DMS 273 (cell line): Measurements from ENCODE around the gene PSTPIP1.

Experiments used
- DNase-seq: peaks from one replicate; lab custom pipeline; 2025; ENCODE audit not compliant: unreplicated experiment; lab: John Stamatoyannopoulos, UW

PSTPIP1 gene

GRCh38 chr15:77042245-77042919 is 47.5 kb downstream of the PSTPIP1 start:
- no peak for DNase-seq

DNA sequence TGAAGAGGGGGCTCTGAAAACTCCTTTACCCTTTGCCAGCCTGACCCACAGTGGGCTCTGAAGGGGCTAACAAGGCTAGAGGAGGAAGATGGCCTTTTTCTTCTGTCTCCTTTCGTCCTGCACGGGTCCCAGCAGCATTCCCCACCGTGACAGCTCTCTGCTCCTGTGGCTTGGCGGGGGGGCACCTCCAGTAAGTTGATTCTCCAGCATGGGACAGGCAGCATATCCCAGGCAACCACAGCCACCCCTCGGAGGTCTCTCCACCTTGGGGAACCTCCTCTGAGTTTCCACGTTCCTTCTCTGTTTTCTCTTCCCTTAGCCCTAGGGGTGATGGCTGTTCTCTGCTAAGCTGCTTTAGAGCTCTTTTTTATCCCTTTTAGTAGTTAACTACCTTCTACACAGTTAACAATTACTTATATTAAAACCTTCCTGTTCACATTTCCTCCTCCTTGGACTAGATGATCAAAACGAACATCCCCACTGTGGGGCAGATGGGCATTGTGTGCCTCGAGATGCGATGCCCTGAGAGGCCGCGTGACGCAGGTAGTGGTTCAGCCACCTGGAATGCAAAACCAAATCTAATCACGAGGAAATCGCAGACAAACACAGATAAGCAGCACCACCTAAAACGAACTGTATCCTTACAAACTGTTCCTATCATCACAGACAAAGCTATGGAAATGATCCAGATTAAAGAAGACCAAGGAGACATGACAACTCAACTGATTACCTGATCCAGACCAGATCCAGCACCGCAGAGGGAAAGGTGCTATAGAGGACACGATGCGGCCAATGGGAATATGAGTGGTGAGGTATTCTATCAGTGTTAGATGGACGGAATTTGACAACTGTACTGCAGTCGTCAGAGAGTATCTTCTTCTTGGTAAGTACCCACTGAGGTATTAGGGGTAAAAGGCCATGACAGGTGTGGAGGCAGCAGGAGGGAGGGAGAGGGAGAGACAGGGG is 48.3 kb downstream of the PSTPIP1 start:
- no peak for DNase-seq

- DNase-seq = no peak
Measured at GRCh38 chr15:77044228-77045042, 49.5 kb downstream of the PSTPIP1 start.

GRCh38 chr15:77045985-77046384 is 51.1 kb downstream of the PSTPIP1 start:
- DNase-seq = no peak

GRCh38 chr15:77046704-77047412 is 51.9 kb downstream of the PSTPIP1 start:
- no peak for DNase-seq

GRCh38 chr15:77048135-77048876 is 53.4 kb downstream of the PSTPIP1 start:
- DNase-seq = no peak

DNA sequence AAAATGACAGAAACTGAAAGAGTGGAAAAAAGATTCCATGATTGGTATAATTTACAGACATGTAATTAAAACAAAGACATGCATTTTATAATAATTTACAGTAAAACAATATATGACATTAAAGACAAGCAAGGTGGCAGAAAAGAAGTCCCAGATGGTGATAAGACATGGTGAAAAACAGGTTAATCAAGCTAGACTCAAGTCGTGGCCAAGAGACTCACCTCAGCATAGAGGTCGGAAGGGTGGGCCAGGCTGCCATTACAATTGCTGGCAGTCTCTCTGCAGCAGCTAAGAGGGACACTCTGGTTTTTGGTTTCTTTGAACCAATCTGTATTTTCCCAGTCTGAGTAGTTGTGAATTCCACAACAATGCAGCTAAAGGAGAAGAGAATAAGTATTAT is 57.6 kb downstream of the PSTPIP1 start:
- DNase-seq = no peak

- DNase-seq = no peak
Measured at GRCh38 chr15:77053709-77054108, 58.8 kb downstream of the PSTPIP1 start.

- DNase-seq = no peak
Measured at GRCh38 chr15:77057072-77057471, 62.1 kb downstream of the PSTPIP1 start.

DNA sequence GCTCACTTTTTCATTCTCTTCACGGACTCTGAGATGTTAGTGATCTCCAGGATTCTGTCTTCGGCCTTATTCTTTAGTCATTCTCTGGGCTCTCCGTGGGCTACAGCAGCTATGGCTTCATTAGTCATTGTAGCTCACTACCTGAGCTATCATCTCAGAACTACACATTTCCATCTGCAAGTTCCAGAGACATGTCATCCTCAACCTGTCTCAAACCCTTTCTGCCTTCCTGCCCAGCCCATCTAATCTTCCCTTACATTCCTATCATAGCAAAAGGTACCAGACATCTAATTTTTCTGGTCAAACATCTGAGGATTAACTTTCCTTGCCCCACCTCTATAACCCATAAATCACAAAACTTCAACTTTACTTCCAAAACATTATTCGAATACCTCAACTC is 62.8 kb downstream of the PSTPIP1 start:
- DNase-seq = no peak

DNA sequence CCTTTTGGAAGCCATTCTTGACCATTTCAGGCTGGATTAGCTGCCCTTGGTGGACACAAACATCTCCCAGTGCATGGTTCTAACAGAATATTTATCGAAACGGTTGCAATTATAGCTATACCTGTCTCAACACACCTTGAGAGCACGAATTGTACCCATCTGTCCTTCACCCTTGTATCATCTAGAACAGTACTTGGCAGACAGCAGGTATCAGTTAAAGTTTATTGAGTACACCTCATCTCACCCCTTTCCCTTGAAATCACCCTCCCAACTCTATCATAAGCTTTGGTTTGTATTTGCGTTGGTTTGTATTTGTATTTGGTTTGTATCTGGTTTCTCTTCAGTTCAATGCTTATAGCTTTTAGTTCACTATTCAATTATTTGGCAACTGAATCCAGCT is 63.5 kb downstream of the PSTPIP1 start:
- DNase-seq = no peak

DNA sequence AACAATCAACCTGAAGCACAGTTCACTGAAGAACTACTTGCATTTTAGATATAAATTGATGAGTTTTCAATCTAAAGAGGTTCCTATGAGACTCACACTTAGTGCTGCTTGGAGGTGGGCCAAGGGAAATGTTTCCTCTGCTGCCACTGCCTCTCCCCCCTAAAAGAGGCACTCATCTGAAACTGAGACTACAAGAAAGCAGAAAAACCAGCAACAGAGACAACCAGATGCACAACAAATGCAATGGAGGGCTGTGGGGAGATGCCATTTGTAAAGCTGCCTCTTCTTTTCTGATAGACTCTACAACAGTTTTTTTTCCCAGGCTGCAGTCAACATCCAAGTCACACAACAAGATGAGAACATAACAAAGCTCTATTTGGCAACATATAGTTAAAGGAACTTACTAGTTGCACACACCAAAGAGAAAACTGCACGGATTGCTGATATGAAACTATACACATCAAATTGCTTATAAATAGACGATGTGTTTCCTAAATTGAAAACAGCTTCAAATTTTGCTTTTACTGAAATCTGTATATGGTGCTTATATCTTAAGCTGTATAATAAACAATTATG is 64.9 kb downstream of the PSTPIP1 start:
- no peak for DNase-seq

DNA sequence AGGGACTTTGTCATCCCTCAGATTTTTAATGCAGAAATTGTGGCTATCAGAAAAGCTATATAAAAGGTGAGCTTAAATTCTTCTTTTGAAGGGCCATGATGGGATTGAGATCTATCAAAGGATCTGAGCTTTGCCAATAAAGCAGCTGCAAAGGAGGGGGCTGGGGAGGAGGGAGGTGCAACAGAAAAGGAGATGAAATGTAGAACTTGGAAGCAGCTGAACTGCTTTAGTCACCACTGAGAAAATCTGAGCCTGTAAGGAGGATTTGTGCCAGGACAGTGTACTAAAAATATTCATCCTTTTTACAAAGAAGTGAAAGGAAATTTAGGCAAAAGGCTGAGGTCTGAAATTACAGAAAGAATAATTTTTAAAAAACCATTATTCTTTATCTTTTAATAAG is 65.6 kb downstream of the PSTPIP1 start:
- DNase-seq = peak; percentile 26

GRCh38 chr15:77063249-77063648 is 68.3 kb downstream of the PSTPIP1 start:
- no peak for DNase-seq

GRCh38 chr15:77064063-77064462 is 69.1 kb downstream of the PSTPIP1 start:
- DNase-seq = no peak

GRCh38 chr15:77064539-77065308 is 69.8 kb downstream of the PSTPIP1 start:
- DNase-seq = no peak

- no peak for DNase-seq
Measured at GRCh38 chr15:77066971-77067690, 72.2 kb downstream of the PSTPIP1 start.

- no peak for DNase-seq
Measured at GRCh38 chr15:77067691-77068367, 72.9 kb downstream of the PSTPIP1 start.
